Activated CD8-positive, alpha-beta memory T cell treated with anti-CD3 and anti-CD28 coated beads for 24 hours (primary cell): ENCODE data around the gene PRPF40B.

Experiments
- DNase-seq: peaks from one replicate; pipeline ENCODE4 v3.0.0-alpha.2; 2020

Gene PRPF40B

GRCh38 chr12:49636979-49637755 is 13.8 kb downstream of the PRPF40B start:
- peak; percentile 73 for DNase-seq

DNA sequence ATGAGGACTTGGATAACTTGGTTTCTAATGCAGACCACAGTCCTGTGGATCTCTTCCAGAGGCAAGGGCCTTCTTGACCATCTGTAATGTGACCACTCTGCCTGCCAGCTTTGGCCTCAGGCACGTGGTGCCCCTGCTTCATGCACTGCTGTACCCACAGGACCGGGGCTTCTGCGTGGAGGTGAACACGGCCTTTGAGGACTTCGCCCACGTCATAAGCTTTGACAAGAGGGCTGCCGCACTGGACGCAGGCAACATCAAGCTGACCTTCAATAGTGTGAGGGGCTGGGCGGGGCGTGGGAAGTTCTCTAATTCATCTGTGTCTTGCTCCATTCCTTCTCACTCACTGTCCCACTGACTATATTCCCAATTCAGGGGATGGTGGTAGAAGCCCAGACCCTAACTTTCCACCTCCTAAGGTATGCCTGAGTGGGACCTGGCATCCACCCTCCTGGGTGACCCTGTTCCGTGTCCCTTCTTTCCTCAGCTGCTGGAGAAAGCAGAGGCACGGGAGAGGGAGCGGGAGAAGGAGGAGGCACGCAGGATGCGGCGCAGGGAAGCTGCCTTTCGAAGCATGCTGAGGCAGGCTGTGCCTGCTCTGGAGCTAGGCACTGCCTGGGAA is 18.5 kb downstream of the PRPF40B start:
- no peak for DNase-seq

DNA sequence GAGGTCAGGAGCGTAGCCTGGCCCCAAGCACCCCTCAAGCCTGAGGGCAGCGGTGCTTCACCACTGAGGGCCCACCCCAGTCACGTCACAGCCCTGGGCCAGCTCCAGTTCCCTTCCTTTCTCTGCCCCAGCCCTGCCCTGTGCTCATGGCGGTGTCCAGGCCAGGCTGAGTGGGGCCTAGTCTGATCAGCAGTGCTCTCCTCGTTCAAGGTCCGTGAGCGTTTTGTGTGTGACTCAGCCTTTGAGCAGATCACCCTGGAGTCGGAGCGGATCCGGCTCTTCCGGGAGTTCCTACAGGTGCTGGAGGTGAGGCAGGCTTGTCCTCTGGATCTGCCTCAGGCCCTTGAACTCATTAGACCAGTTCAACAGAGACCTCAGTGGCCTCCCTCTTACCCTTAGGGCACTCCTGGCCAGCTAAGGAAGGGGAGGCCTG is 19.0 kb downstream of the PRPF40B start:
- DNase-seq, result no peak

GRCh38 chr12:49643135-49643534 is 19.8 kb downstream of the PRPF40B start:
- DNase-seq, result no peak

GRCh38 chr12:49643961-49644619 is 20.7 kb downstream of the PRPF40B start:
- DNase-seq, result no peak

DNA sequence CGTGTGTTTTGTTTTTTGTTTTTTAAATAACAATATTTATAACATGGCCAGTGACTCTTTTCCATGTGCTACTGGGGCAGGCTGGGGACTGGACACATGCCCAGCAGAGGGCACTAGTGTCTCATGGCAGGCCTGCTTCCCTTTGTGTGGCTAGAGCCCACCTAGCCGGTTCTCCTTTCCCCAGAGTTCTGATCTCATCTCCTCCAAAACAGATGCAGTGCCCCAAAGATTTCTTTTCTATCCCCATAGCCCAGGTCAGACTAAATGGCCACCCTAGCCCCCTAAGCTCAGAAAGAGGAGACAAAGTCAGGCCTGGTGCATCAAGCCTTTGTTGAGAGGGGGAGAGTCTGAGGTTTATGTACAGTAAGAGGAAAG is 21.2 kb downstream of the PRPF40B start:
- peak; percentile 92 for DNase-seq

- DNase-seq, result no peak
These were observed 22.0 kb downstream of the PRPF40B start for GRCh38 chr12:49645146-49646039.

GRCh38 chr12:49646331-49646830 is 23.0 kb downstream of the PRPF40B start:
- no peak for DNase-seq

DNA sequence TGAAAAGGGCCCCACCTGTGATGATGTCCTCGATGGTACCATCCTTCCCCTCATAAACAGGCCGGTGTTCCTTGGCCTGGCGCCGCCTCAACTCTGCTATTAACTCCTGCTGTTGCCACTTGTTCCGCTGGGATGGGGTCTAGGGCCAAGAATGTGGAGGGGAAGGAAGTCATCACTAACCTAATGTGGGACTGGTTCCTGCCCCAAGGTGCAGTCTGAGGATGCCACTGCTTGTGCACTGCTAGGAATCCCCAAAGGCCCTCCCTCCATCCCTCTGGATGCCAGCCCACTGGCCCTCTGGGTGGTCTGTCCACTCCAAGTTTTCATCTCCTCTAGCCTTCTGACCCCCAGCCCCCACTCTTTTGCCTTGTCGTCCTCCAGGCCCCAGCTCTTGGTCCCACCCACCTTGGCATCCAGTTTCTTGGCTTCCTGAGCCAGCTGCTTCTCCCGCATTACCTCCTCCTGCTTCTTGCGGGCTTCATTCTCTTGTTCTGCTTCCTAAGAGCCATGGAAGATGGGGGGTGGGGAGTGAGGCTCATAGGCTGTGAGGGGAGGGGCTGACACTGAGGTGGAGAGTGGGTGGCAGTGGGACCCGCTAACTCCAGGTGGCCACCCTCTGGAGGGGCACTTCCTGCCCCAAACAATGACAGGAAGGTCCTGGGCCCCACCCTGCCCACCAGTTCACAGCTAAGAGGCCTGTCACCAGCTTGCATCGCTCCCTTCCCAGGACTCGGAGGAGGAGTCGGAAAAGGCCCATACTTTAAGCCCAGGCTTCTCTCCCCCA is 23.7 kb downstream of the PRPF40B start:
- no peak for DNase-seq

- DNase-seq, result no peak
These were observed 24.7 kb downstream of the PRPF40B start for GRCh38 chr12:49647827-49648711.

DNA sequence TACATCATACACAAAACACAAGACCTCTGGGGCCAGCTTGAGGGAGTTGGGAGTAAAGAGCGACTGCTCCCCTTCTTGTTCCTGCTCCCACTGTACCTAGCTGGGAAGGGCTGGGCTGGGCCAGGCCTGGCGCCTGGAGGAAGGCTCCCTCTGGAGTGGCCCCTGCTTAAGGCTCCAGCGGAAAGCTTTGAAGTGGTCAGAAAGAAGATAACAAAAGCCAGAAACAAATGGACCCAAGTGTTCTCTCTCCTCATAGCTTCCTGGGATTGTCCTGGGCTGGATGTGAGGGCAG is 25.3 kb downstream of the PRPF40B start:
- DNase-seq, result no peak

DNA sequence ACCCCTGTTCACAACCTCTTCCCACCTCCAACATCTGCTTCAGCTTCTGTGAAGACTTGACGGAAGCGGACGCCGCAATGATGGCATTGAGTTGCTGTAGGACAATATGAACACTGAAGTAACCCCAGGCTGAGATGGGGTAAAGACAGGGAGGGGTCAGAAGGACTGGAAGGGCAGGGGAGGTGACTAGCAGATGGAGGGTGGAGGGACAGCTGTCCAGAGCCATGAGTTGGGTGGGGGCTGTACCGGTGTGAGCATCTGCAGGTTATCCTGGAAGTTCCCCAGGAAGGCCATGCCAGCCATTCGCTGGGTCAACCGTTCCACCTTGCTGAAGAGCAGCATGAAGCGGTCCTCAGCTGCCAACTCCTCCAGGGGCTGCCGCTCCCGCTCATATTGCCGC is 26.1 kb downstream of the PRPF40B start:
- DNase-seq, result no peak

GRCh38 chr12:49649892-49650291 is 26.5 kb downstream of the PRPF40B start:
- DNase-seq, result no peak

DNA sequence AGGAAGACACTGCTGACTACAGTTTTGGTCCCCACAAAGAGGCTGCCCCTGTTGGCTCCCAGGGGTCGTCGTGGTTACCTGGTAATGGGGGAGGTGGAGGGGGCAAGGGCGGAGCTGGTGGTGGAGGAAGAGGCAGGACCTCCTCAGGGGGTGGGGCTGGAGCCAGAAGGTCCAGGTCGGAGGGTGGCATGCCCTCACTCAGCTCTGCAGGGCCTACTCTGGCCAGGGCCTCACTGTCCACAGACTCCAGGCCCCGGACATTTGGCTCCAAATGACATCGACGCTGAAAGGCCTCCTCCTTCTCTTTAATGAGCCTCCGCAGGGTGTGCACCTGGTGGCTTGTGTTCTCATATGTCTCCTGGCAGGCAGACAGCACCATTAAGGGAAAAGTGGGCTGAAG is 28.5 kb downstream of the PRPF40B start:
- no peak for DNase-seq

- DNase-seq, result no peak
These were observed 29.7 kb downstream of the PRPF40B start for GRCh38 chr12:49652921-49653520.

DNA sequence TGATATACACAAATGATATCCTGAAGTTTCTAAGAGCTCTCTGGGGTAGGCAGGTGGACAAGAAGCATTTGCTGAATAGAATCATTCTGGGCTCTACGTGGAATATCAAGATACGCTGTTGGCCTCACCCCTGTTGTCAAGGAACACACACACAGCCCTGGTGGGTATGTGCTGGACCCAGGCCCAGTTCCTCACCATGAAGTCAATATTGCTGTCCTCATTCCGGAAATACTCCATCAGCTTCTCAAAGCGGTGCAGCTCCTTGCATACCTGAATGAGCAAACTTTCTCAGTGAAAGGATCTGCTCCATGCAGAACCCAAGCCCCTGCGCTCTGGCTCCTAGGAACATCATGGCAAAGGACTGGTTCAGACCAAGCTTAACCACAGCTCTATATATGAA is 31.4 kb downstream of the PRPF40B start:
- no peak for DNase-seq

DNA sequence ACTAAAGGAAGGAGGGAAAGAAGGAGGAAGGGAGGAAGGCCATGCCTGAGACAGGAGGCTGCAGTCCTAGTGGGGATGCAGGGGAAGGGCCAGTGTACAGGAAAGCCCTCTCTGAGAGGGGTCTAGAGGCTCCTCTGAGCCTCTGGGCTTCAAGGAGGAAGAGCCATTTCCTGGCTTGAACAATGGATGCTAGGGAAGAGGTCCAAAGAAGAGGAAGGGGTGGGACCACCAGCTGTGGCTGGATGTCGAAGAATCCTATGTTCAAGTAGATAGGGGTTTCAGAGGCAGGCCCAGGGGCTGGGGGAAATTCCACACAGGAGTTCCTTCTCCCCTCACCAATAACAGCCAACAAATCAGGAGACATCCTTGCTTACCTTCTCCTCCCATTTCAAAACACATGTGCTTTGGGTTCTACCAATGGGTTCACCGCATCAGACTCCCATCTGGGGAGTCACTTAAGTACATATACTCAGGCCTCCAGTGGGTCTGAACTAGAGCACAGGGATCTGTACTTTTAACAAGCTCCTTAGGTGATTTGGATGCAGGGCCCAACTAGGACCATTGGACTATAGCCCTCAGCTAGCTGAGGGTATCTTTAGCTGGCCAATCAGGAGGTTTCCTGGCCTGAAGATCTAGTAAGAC is 32.4 kb downstream of the PRPF40B start:
- DNase-seq, result no peak

DNA sequence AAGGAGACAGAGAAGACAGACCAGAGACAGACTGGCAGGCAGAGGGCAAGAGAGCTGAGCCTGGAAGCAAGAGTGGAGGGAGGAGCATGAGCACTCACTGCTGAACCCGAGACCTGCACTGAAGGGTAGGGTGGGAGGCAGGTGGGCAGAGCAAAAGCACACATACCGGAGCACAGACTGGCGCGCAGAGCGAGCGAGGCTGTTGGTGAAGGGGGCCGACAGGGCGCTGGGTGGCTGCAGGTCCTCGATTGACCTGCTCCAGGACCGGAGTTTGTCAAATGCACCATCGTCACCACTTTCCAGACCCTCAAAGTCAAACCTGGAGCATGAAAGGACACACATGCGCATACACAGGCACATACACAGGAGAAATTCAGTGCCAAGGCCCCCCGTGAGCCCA is 34.9 kb downstream of the PRPF40B start:
- no peak for DNase-seq

- no peak for DNase-seq
These were observed 36.4 kb downstream of the PRPF40B start for GRCh38 chr12:49659753-49660152.

GRCh38 chr12:49661191-49661590 is 37.8 kb downstream of the PRPF40B start:
- DNase-seq, result no peak
